Fibroblast of the aortic adventitia (primary cell): Measurements from ENCODE around the gene TMEM163. TPM values are rescaled to one million over a fixed set of nuclear protein-coding genes. Genes with fewer than 3 reads are reported as not detected.

Source experiments
- DNase-seq: peaks from one replicate; pipeline ENCODE4 v3.0.0-alpha.2; 2010; ENCODE audit warnings: low read depth
- H3K4me3 ChIP-seq: 2 replicates; pipeline ENCODE4 v1.5.1; 2011; ENCODE audit warnings: low read depth, mild to moderate bottlenecking, control low read depth, low read length, moderate library complexity
- CTCF ChIP-seq: IDR thresholded peaks from 2 replicates; pipeline ENCODE4 v1.5.1; 2011; ENCODE audit warnings: mild to moderate bottlenecking, low read length, control low read depth, inconsistent platforms; ENCODE audit not compliant: insufficient read depth
- total RNA-seq: library from RNA; depleted of rRNA; stranded (reverse); fragments of >200 nt; gene quantifications from 2 replicates; pipeline ENCODE4 v1.2.3, GENCODE V29; 2012; ENCODE audit warnings: low replicate concordance

The TMEM163 gene
- total RNA-seq, 1 donor = not detected

DNA sequence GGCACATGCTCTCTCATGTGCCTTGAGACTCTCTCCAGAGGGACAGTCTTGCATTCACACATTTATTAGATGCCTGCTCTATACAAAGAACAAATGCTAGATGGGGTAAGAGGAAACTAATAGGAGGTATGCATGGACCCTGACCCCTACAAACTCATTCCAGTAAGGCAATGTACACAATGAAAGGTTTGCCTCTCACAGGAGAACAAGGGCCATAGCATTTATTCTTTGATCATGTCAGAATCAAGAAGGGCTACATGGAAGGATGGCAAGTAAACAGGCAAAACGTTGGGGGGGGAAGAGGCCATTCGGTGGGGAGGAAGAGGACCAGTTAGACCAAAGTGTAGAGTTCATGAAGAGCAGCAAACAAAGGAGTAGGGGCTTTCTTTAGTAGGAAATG, 130.2 kb downstream of the TMEM163 start:
- no peak for DNase-seq
- TF ChIP-seq CTCF = no peak

DNA sequence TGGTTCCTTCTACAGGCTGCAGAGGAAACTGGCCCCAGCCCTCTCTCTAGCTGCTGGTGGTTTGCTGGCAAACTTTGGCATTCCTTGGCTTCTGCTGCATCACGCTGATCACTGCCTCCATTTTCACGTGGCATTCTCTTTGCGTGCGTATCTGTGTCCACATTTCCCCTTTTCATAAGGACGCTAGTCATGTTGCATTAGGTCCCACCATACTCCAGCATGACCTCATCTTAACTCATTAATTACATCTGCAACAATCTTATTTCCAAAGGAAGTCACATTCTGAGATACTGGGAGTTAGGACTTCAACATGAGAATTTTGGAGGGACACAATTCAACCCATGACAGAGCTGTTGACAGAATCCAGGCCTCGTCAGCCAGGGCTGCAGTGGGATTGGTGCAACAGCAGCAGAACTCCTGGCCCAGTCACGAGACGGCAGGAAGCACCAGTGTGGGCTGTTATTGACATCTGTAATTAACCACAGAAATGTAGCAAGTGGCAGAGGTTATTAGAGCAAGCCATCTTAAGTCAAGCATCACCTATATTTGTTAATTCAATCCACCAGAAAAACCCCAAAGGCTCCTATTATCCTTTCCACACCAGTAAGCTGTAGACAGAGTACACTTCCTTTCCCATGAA, 132.4 kb downstream of the TMEM163 start:
- no peak for TF ChIP-seq CTCF
- no peak overlapping the region for H3K4me3 ChIP-seq
- no peak for DNase-seq

More for the DNA sequence above, 130.2 kb downstream of the TMEM163 start:
- H3K4me3 ChIP-seq = no peak overlapping the region

GRCh38 chr2:134583997-134584520, 134.7 kb downstream of the TMEM163 start:
- DNase-seq = peak; percentile 4
- TF ChIP-seq CTCF = no peak
- H3K4me3 ChIP-seq = no peak overlapping the region

DNA sequence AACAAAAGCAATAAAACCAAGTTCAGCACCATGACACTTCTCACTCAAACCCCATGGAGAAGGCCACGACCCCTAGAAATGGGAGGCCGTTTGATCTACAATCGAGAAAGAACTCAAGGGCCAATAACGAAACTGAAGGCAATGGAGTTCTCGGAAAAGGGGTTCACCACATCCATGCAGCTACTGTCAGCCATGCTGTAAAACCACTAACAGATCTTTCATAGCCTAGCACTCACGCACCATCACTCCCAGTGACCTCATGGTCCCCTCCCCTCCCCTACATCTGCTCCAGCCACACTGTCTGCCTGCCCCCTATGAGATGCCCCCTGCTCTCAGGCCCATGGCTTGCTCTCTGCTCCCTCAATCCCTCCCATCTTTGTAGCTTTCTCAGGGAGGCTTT, 135.3 kb downstream of the TMEM163 start:
- TF ChIP-seq CTCF = no peak
- H3K4me3 ChIP-seq = no peak overlapping the region
- no peak for DNase-seq

- H3K4me3 ChIP-seq = no peak overlapping the region
- DNase-seq = no peak
- TF ChIP-seq CTCF = no peak
Observed at GRCh38 chr2:134582547-134582899, 136.3 kb downstream of the TMEM163 start.

DNA sequence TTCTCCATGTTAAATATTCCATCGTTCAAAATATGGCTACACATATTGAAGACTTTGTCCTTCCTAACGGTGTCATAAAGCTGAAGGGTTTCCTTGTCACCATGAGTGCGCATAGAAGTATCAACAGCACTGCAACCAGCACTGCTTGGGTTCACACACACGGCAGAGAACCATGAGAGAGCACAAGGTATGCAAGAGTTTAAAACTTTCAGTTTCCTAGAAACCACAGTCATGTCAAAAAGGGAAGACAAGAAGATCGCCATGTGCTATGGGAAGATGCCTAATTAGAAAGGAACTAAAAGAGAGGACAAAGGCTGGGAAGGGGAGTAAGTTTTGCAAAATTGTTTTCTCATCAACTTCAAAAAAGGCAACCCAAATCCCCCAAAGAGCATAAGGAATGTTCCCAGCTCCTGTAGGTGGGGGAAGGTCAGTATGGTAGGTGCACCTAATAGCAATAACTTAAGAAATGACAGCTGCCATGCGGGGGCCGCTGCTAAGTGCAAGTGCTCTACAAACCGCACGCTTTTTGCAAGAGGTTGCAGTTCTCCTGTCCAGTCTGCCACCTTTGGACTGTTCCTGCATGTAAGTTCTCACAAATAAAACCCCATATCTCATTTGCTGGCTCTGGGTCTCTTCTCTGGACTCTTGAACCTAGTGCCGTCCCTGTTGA, 136.8 kb downstream of the TMEM163 start:
- no peak for TF ChIP-seq CTCF
- H3K4me3 ChIP-seq = no peak overlapping the region
- no peak for DNase-seq
